Mesothelial cell of epicardium (in vitro differentiated cells): Measurements from ENCODE around the gene ALG13. TPM values are rescaled to one million over a fixed set of nuclear protein-coding genes. Genes with fewer than 3 reads are reported as not detected.

Experiments used
- DNase-seq, 2 experiments: peaks; one replicate each; pipeline ENCODE4 v3.0.0; 2021; ENCODE audit warnings: low spot score in 2 of 2; ENCODE audit not compliant: unreplicated experiment in 2 of 2
- H3K27ac Mint-ChIP-seq: 2 replicates; pipeline ENCODE4 v1.8.0; 2021; ENCODE audit warnings: mixed read lengths
- H3K27me3 Mint-ChIP-seq: 2 replicates; pipeline ENCODE4 v1.8.0; 2021; ENCODE audit warnings: low read depth, mixed read lengths
- H3K36me3 Mint-ChIP-seq: 2 replicates; pipeline ENCODE4 v1.8.0; 2021; ENCODE audit warnings: mixed read lengths
- H3K4me1 Mint-ChIP-seq: 2 replicates; pipeline ENCODE4 v1.8.0; 2021; ENCODE audit warnings: mixed read lengths
- H3K4me3 Mint-ChIP-seq: 2 replicates; pipeline ENCODE4 v1.8.0; 2021; ENCODE audit warnings: mild to moderate bottlenecking, moderate library complexity, mixed read lengths
- H3K9me3 Mint-ChIP-seq: 2 replicates; pipeline ENCODE4 v1.8.0; 2021; ENCODE audit warnings: mixed read lengths
- CTCF ChIP-seq: fragments of 200-600 bp; sonication (generic); IDR thresholded peaks from one replicate; pipeline ENCODE4 v1.5.0; 2021; ENCODE audit warnings: antibody characterized with exemption; ENCODE audit not compliant: unreplicated experiment
- total RNA-seq: library from RNA; stranded (reverse); gene quantifications from 3 replicates; pipeline ENCODE4 v1.2.1, GENCODE V29; 2021

Gene ALG13
- total RNA-seq, 1 donor from 2014 or later: 157 TPM

GRCh38 chrX:111731351-111731750 is 50.4 kb downstream of the ALG13 start:
- Mint-ChIP-seq H3K4me1 (no peaks in the 10 kb centered on the region), H3K9me3 (no peaks in the 10 kb centered on the region), H3K27ac (no peak overlapping the region), H3K4me3 (no peak overlapping the region), H3K36me3 (peaks cover 67% of the 10 kb centered on the region), H3K27me3 (no peaks in the 10 kb centered on the region)
- TF ChIP-seq CTCF: no peak
- DNase-seq: no peak

GRCh38 chrX:111736571-111736970 is 55.6 kb downstream of the ALG13 start:
- H3K4me1 Mint-ChIP-seq: no peaks in the 10 kb centered on the region
- H3K9me3 Mint-ChIP-seq: no peaks in the 10 kb centered on the region
- no peak for DNase-seq
- H3K27me3 Mint-ChIP-seq: no peaks in the 10 kb centered on the region
- H3K4me3 Mint-ChIP-seq: no peak overlapping the region
- H3K36me3 Mint-ChIP-seq: peaks cover 60% of the 10 kb centered on the region
- no peak for TF ChIP-seq CTCF
- H3K27ac Mint-ChIP-seq: no peak overlapping the region

- H3K4me1 Mint-ChIP-seq: no peaks in the 10 kb centered on the region
- H3K9me3 Mint-ChIP-seq: no peaks in the 10 kb centered on the region
- H3K27ac Mint-ChIP-seq: no peak overlapping the region
- TF ChIP-seq CTCF: no peak
- peaks cover 50% of the 10 kb centered on the region for H3K36me3 Mint-ChIP-seq
- no peak overlapping the region for H3K4me3 Mint-ChIP-seq
- H3K27me3 Mint-ChIP-seq: no peaks in the 10 kb centered on the region
- DNase-seq: no peak
Observed at GRCh38 chrX:111742018-111742417, 61.0 kb downstream of the ALG13 start.

GRCh38 chrX:111743316-111743715 is 62.3 kb downstream of the ALG13 start:
- no peaks in the 10 kb centered on the region for H3K27me3 Mint-ChIP-seq
- peaks cover under 1% of the 10 kb centered on the region for H3K9me3 Mint-ChIP-seq
- H3K36me3 Mint-ChIP-seq: peaks cover 50% of the 10 kb centered on the region
- DNase-seq: no peak
- no peaks in the 10 kb centered on the region for H3K4me1 Mint-ChIP-seq
- no peak overlapping the region for H3K4me3 Mint-ChIP-seq
- H3K27ac Mint-ChIP-seq: no peak overlapping the region
- no peak for TF ChIP-seq CTCF

- no peak for DNase-seq
- Mint-ChIP-seq H3K9me3 (peaks cover 29% of the 10 kb centered on the region), H3K27ac (no peak overlapping the region), H3K4me1 (no peaks in the 10 kb centered on the region), H3K4me3 (no peak overlapping the region), H3K36me3 (peaks cover 57% of the 10 kb centered on the region), H3K27me3 (no peaks in the 10 kb centered on the region)
- TF ChIP-seq CTCF: no peak
Observed at GRCh38 chrX:111756486-111756885, 75.5 kb downstream of the ALG13 start.

GRCh38 chrX:111759686-111760085 is 78.7 kb downstream of the ALG13 start:
- no peak for TF ChIP-seq CTCF
- DNase-seq: no peak
- no peaks in the 10 kb centered on the region for H3K27me3 Mint-ChIP-seq
- no peak overlapping the region for H3K27ac Mint-ChIP-seq
- no peaks in the 10 kb centered on the region for H3K4me1 Mint-ChIP-seq
- H3K36me3 Mint-ChIP-seq: peaks cover 32% of the 10 kb centered on the region
- no peak overlapping the region for H3K4me3 Mint-ChIP-seq
- H3K9me3 Mint-ChIP-seq: peaks cover 9% of the 10 kb centered on the region
